ENCODE results near the gene BEGAIN.

The BEGAIN gene

DNA sequence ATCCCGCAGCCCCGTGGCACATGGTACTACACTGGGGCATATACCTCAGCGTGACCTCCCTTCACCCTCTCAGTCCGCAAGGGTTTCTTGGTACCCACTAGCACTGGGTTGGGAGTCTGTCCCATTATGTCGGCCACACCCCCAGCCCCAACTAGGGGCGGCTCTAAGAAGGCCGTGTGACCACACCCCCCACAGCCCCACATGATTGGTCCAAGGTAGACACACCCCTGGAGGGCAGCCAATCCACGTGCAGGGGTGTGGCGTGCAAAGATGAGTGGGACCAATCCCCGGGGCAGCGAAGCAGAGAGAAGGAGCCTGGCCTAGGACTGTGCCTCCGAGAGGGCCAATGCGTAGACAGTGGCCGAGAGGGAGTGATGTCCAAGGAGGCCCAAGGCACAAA is 34.6 kb upstream of the BEGAIN start:
- in situ Hi-C loops (cut with HindIII; ENCODE audit: low sequenced_read_pairs): no loop called here
- H3K4me3 ChIP-seq (ENCODE audit: low read depth, low read length): no peak overlapping the region
- TF ChIP-seq, protein P1, sequence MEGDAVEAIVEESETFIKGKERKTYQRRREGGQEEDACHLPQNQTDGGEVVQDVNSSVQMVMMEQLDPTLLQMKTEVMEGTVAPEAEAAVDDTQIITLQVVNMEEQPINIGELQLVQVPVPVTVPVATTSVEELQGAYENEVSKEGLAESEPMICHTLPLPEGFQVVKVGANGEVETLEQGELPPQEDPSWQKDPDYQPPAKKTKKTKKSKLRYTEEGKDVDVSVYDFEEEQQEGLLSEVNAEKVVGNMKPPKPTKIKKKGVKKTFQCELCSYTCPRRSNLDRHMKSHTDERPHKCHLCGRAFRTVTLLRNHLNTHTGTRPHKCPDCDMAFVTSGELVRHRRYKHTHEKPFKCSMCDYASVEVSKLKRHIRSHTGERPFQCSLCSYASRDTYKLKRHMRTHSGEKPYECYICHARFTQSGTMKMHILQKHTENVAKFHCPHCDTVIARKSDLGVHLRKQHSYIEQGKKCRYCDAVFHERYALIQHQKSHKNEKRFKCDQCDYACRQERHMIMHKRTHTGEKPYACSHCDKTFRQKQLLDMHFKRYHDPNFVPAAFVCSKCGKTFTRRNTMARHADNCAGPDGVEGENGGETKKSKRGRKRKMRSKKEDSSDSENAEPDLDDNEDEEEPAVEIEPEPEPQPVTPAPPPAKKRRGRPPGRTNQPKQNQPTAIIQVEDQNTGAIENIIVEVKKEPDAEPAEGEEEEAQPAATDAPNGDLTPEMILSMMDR (IDR thresholded peaks at IDR 0.05; ENCODE audit: low read depth, low read length, missing control alignments): no peak
- no peak for DNase-seq (ENCODE audit: low read depth)

DNA sequence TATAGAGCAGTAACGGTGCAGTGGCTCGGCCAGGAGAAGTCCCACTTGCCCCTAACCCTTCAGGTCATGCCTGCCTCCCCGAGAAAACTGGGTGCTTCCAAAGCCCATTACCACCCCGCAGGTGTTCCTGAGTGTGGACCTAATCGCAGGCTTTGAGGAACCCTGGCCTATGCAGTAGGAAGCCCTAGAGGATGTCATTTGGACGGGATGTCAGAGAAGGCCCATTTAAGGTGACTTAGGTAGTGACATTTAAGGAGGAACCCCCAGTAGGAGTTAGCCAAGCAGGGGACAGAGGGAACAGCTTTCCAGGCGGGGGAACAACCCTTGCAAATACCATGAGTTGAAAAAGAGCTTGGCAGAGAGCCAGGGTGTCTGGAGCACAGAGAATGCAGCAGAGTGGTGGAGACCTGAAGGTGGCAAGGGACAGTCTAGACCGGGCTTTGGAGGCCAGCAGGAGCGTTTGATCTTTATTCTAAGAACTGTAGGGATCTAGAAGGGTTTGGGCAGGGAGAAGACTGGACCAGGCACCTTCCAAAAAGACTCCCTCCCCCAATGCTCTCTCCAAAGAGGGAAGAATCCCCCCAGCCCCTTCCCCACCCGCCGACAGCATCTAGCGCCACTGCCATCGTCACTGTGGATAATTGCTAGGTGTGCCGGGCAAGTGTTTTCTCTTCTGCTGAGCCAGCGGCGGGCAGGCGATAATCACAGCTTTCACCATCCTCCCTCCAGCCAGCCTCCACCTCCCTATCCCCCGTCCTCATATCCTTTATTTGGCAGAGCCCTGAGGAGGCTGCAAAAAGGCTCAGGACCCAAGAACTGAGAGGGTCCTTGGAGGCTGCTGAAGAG is 33.3 kb upstream of the BEGAIN start:
- TF ChIP-seq, protein P1 (IDR thresholded peaks at IDR 0.05; ENCODE audit: low read depth, low read length, missing control alignments): no peak
- DNase-seq (ENCODE audit: low read depth): no peak
- in situ Hi-C loops (cut with HindIII; ENCODE audit: low sequenced_read_pairs): no loop called here
- H3K4me3 ChIP-seq (ENCODE audit: low read depth, low read length): no peak overlapping the region

DNA sequence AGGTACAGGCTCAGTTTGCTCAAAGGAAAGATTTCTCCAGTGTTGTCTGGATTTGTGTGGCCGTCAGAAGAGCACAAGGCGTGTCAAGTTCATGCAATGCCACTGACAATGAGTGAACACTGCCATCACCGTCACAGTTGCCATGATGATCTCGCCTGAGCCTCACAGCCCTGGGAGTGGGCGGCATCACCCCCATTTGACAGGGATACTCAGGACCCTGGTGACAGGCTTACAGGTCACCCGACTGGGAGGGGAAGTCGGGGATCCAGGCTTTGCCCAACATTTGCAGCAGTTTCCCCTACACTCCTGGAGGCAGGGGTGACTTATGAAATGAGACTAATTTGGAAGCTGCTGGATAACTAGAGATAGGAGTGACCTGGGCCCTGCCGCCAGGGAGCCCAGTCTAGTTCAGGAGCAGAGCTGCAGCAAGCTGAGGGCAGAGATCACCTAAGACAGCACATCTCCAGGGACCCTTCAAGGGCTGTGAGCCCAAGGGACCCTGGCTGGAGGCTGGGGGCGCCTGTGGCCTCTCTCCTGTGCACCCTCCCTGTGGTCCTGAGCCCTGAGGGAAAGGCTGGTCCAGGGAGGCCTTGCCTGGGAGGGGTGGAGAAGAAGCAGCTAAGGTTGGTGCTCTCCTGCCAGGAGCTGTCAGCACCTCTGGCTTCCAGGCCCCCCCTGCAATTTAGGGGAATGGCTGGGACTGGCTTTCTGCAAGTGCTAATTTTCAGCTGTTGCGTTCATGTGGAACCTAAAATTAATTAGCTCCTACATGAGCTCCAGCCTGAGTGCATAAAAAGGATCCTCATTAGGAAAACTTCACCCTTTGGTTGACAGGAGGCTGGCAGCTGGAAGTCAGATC is 32.4 kb upstream of the BEGAIN start:
- DNase-seq (ENCODE audit: low read depth): no peak
- H3K4me3 ChIP-seq (ENCODE audit: low read depth, low read length): no peak overlapping the region
- in situ Hi-C loops (cut with HindIII; ENCODE audit: low sequenced_read_pairs): no loop called here
- TF ChIP-seq, protein P1 (IDR thresholded peaks at IDR 0.05; ENCODE audit: low read depth, low read length, missing control alignments): no peak

DNA sequence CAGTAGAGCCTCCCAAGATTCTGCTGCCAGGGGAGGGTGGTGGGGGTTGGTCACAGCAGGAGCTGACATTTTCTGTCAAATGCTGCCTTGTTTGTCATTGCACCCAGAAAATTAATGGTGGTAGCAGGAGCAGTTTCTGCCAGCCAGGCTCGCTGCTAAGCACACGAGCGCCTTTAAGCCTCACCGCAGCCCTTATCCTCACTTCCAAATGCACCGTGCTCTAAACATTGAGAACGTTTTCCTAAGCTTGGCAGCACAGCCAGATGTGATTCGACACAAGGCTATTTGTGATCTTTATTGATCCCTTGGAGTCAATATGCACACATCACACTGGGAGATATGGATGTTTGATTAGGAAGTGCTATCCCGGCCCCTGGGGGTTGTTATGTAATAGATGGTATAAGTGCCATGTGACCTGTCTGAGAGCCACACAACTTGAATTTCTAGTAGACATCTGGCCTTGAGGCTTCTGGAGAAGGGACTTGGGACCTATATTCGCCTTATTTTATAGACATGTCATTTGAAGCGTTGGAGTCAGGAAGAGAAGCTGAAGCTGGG is 31.6 kb upstream of the BEGAIN start:
- TF ChIP-seq, protein P1 (IDR thresholded peaks at IDR 0.05; ENCODE audit: low read depth, low read length, missing control alignments): no peak
- DNase-seq (ENCODE audit: low read depth): no peak
- in situ Hi-C loops (cut with HindIII; ENCODE audit: low sequenced_read_pairs): no loop called here
- H3K4me3 ChIP-seq (ENCODE audit: low read depth, low read length): no peak overlapping the region

DNA sequence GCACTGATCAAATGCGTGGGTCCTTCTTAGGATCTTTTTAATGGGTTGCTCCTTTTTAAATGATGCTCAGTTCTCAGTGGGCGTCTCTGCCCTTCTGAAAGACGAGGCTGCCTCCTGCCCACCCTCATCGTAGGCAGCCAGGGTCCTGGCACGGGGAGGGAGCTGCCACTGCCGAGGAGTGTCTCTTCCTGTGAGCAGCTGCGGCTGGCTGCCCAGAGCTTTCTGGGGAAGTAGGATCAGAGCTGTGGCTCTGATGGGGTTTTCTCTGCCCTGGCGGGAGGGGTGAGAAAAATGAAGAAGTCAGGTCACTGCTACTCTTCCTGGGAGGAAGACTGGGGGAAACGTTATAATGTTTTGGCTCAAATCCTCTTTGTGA is 31.1 kb upstream of the BEGAIN start:
- no peak for DNase-seq (ENCODE audit: low read depth)
- H3K4me3 ChIP-seq (ENCODE audit: low read depth, low read length): no peak overlapping the region
- TF ChIP-seq, protein P1 (IDR thresholded peaks at IDR 0.05; ENCODE audit: low read depth, low read length, missing control alignments): no peak
- in situ Hi-C loops (cut with HindIII; ENCODE audit: low sequenced_read_pairs): no loop called here

All from astrocyte of the cerebellum (primary cell).